ENCODE results near the gene OCA2. TPM values are rescaled to one million over a fixed set of nuclear protein-coding genes. Genes with fewer than 3 reads are reported as not detected.

Gene OCA2
- polyA plus RNA-seq, 3 donors: not detected

DNA sequence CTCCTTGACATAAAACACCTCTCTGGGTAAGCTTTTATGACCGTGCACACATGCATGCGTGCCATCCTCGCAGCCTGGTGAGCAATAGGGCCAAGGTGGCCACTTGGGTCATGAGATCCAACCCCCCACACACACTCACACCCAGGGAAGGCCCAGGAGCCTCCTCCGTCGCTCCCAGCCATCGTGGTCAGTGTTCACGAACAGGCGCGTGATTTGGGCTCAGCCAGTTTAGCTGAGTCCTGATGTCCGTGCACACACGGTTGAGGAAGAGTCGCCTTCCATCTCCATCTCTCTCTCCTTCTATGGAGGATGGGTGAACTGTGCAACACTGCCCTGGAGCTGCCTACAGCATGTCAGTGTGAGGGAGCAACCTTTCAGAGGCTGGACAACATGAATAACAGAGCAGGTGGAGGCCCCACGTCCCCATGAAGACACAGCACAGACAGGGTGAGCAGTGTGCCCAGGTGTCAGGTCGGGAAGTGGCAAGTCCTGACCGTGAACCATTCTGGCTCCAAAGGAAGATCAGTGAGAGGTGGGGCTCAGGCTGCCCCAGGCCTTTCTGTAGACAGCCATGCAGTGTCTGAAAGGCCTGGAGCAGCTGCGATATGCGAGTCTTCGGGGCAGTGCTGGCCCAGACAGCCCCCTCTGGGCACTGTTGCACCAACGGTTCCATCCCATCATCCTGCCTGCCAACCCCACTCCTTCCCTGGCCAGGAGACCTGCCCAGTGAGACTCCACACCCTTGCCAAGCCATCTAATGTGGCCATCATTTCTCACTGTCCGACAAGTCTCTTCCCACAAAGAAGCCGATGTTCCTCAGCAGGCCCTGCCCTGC lies 253.4 kb downstream of the OCA2 start:
- Histone ChIP-seq H3K9me3 (replicated peaks in 1 of 2; ENCODE audit: control insufficient read depth in 1 of 2, insufficient read depth in 1 of 2, low read length in 2 of 2) (peaks cover 54% of the 10 kb centered on the region in 2 donors), H3K4me2 (replicated peaks; ENCODE audit: extremely low read depth, low read length, poor library complexity, severe bottlenecking) (no peak overlapping the region), H3K4me1 (ENCODE audit: control insufficient read depth in 1 of 2, insufficient read depth in 2 of 2, low read length in 2 of 2) (no peaks in the 10 kb centered on the region), H2AFZ (ENCODE audit: insufficient read depth, low read depth, low read length, poor library complexity, severe bottlenecking) (no peak overlapping the region), H3K9ac (ENCODE audit: insufficient read depth, low read length, poor library complexity, severe bottlenecking) (no peak overlapping the region), H3K27ac (ENCODE audit: low read depth in 1 of 2, low read length in 2 of 2) (no peak overlapping the region), H3K79me2 (ENCODE audit: insufficient read depth, low read length) (no peaks in the 10 kb centered on the region), H4K20me1 (ENCODE audit: insufficient read depth, low read length) (no peaks in the 10 kb centered on the region), H3K36me3 (replicated peaks in 1 of 2; ENCODE audit: control insufficient read depth in 1 of 2, insufficient read depth in 2 of 2, low read length in 2 of 2) (no peaks in the 10 kb centered on the region), H3K4me3 (replicated peaks in 1 of 3; ENCODE audit: low read depth in 2 of 3, low read length in 3 of 3) (no peak overlapping the region), H3K27me3 (ENCODE audit: control insufficient read depth in 2 of 2, insufficient read depth in 2 of 2, low read length in 2 of 2) (no peaks in the 10 kb centered on the region)
- DNase-seq: no peak
- no peak overlapping the region for H3K4me3 Mint-ChIP-seq
- no peaks in the 10 kb centered on the region for H3K36me3 Mint-ChIP-seq
- H3K4me1 Mint-ChIP-seq: no peaks in the 10 kb centered on the region
- peaks cover 19 to 41% (median 36%) of the 10 kb centered on the region in 7 donors for H3K9me3 Mint-ChIP-seq
- intact Hi-C loops (cut with micrococcal nuclease): no loop called here
- no peaks in the 10 kb centered on the region for H3K27me3 Mint-ChIP-seq (ENCODE audit: low read depth in 3 of 3)
- 79% methylated on average over 17 of the region's 21 CpGs for WGBS (ENCODE audit: insufficient coverage)
- no peak overlapping the region for H3K27ac Mint-ChIP-seq
- TF ChIP-seq, protein P1, sequence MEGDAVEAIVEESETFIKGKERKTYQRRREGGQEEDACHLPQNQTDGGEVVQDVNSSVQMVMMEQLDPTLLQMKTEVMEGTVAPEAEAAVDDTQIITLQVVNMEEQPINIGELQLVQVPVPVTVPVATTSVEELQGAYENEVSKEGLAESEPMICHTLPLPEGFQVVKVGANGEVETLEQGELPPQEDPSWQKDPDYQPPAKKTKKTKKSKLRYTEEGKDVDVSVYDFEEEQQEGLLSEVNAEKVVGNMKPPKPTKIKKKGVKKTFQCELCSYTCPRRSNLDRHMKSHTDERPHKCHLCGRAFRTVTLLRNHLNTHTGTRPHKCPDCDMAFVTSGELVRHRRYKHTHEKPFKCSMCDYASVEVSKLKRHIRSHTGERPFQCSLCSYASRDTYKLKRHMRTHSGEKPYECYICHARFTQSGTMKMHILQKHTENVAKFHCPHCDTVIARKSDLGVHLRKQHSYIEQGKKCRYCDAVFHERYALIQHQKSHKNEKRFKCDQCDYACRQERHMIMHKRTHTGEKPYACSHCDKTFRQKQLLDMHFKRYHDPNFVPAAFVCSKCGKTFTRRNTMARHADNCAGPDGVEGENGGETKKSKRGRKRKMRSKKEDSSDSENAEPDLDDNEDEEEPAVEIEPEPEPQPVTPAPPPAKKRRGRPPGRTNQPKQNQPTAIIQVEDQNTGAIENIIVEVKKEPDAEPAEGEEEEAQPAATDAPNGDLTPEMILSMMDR (IDR thresholded peaks at IDR 0.05): no peak

DNA sequence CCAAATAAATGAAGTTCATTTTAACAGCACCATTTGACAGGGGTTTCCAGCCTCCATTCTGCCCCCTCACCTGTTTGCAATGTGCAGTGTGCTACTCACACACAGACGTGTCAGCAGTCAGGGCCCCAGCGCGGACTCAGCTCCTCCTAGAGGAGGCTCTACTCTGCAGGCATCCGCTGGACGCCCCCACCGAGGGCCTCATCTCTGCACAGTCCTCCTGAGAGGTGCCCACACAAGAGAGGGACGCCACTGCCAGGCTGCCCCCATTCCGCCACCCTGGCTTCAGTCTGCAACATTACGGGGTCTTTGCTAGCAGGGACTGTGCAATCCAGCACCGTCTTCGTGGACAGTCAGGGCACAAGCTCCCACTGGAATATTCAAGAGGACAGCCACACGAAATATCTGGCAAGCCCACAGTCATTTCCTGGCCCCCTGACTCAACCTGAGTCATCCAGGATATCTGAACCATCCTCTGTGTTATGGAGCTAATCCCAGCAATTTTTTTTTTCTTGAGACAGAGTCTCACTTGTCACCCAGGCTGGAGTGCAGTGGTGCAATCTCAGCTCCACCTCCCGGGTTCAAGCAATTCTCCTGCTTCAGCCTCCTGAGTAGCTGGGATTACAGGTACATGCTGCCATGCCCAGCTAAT lies 255.0 kb downstream of the OCA2 start:
- Histone ChIP-seq H3K4me1 (ENCODE audit: control insufficient read depth in 1 of 2, insufficient read depth in 2 of 2, low read length in 2 of 2) (no peaks in the 10 kb centered on the region), H3K79me2 (ENCODE audit: insufficient read depth, low read length) (no peaks in the 10 kb centered on the region), H3K9me3 (replicated peaks in 1 of 2; ENCODE audit: control insufficient read depth in 1 of 2, insufficient read depth in 1 of 2, low read length in 2 of 2) (peaks cover 44% of the 10 kb centered on the region in 2 donors), H2AFZ (ENCODE audit: insufficient read depth, low read depth, low read length, poor library complexity, severe bottlenecking) (no peak overlapping the region), H3K27ac (ENCODE audit: low read depth in 1 of 2, low read length in 2 of 2) (no peak overlapping the region), H3K36me3 (replicated peaks in 1 of 2; ENCODE audit: control insufficient read depth in 1 of 2, insufficient read depth in 2 of 2, low read length in 2 of 2) (no peaks in the 10 kb centered on the region), H4K20me1 (ENCODE audit: insufficient read depth, low read length) (no peaks in the 10 kb centered on the region), H3K4me3 (replicated peaks in 1 of 3; ENCODE audit: low read depth in 2 of 3, low read length in 3 of 3) (no peak overlapping the region), H3K27me3 (ENCODE audit: control insufficient read depth in 2 of 2, insufficient read depth in 2 of 2, low read length in 2 of 2) (no peaks in the 10 kb centered on the region), H3K9ac (ENCODE audit: insufficient read depth, low read length, poor library complexity, severe bottlenecking) (no peak overlapping the region), H3K4me2 (replicated peaks; ENCODE audit: extremely low read depth, low read length, poor library complexity, severe bottlenecking) (no peak overlapping the region)
- H3K36me3 Mint-ChIP-seq: no peaks in the 10 kb centered on the region
- WGBS (ENCODE audit: insufficient coverage): 90% methylated on average over 13 of the region's 13 CpGs
- H3K4me1 Mint-ChIP-seq: no peaks in the 10 kb centered on the region
- H3K4me3 Mint-ChIP-seq: no peak overlapping the region
- DNase-seq: no peak
- peaks cover 13 to 37% (median 31%) of the 10 kb centered on the region in 7 donors for H3K9me3 Mint-ChIP-seq
- peak overlapping the region in 1 of 7 donors; percentile 26 for H3K27ac Mint-ChIP-seq
- TF ChIP-seq, protein P1 (IDR thresholded peaks at IDR 0.05): no peak
- intact Hi-C loops (cut with micrococcal nuclease): no loop called here
- H3K27me3 Mint-ChIP-seq (ENCODE audit: low read depth in 3 of 3): peaks cover 0 to 2% (median 0%) of the 10 kb centered on the region in 3 donors
